Activated CD8-positive, alpha-beta T cell treated with anti-CD3 and anti-CD28 coated beads for 36 hours (primary cell): ENCODE data around the gene MMP21. TPM values are rescaled to one million over a fixed set of nuclear protein-coding genes. Genes with fewer than 3 reads are reported as not detected.
A peak's percentile ranks its signal among the peaks of the same experiment; 100 is the strongest.

ENCODE experiments used
- ATAC-seq: fragments of 200-7000 bp; cut with Tn5 transposase; one replicate; pipeline ENCODE4 v1.10.0; 2021; ENCODE audit warnings: mild to moderate bottlenecking, moderate library complexity
- CTCF ChIA-PET: fragments of 350-600 bp; sonication (Branson Sonifier 250); formaldehyde crosslinking; loops from one replicate; lab custom pipeline; 2021; ENCODE audit warnings: antibody characterized with exemption; lab: Charles Lee
- POLR2A ChIA-PET: fragments of 350-600 bp; sonication (Branson Sonifier 250); formaldehyde crosslinking; loops from one replicate; lab custom pipeline; 2021; ENCODE audit warnings: antibody characterized with exemption; lab: Charles Lee
- DNase-seq: peaks from one replicate; pipeline ENCODE4 v3.0.0-alpha.2; 2020
- H3K27ac Mint-ChIP-seq: one replicate; pipeline ENCODE4 v1.8.0; 2021; ENCODE audit warnings: mild to moderate bottlenecking, mixed read lengths
- H3K27me3 Mint-ChIP-seq: one replicate; pipeline ENCODE4 v1.8.0; 2021; ENCODE audit warnings: mixed read lengths
- H3K36me3 Mint-ChIP-seq: one replicate; pipeline ENCODE4 v1.8.0; 2021; ENCODE audit warnings: low read depth, mixed read lengths
- H3K4me1 Mint-ChIP-seq: one replicate; pipeline ENCODE4 v1.8.0; 2021; ENCODE audit warnings: low read depth, mixed read lengths
- H3K4me3 Mint-ChIP-seq: one replicate; pipeline ENCODE4 v1.8.0; 2021; ENCODE audit warnings: mild to moderate bottlenecking, moderate library complexity, mixed read lengths
- H3K9me3 Mint-ChIP-seq: one replicate; pipeline ENCODE4 v1.8.0; 2021; ENCODE audit warnings: mixed read lengths
- CTCF ChIP-seq: fragments of 200-600 bp; IDR thresholded peaks from one replicate; pipeline ENCODE4 v1.8.0; 2022; ENCODE audit warnings: antibody characterized with exemption, mild to moderate bottlenecking
- intact Hi-C: fragments of 100-400 bp; cut with micrococcal nuclease; formaldehyde crosslinking; loops from one replicate; pipeline ENCODE4 v1.10.0; 2022
- total RNA-seq, 2 experiments: library from RNA; stranded (reverse); gene quantifications; one replicate each; pipeline ENCODE4 v1.2.3, GENCODE V29; 2021

Gene MMP21
- total RNA-seq, 2 experiments from 2014 or later = not detected

- no peak overlapping the region for H3K4me3 Mint-ChIP-seq
- no peaks in the 10 kb centered on the region for H3K4me1 Mint-ChIP-seq
- no peaks in the 10 kb centered on the region for H3K27me3 Mint-ChIP-seq
- no peak for ATAC-seq
- DNase-seq = no peak
- ChIA-PET CTCF (interaction anchor here (1.4 kb wide), 1 partner anchor 40 kb away, joined by 3 read pairs; no protein-coding TSS in a partner anchor), POLR2A (interaction anchor here (0.6 to 1.8 kb wide), 3 partner anchors 13 to 552 kb away, joined by 3 read pairs; no protein-coding TSS in a partner anchor)
- no peaks in the 10 kb centered on the region for H3K9me3 Mint-ChIP-seq
- H3K36me3 Mint-ChIP-seq = peaks cover 15% of the 10 kb centered on the region
- no peak for TF ChIP-seq CTCF
- H3K27ac Mint-ChIP-seq = no peak overlapping the region
- intact Hi-C loops = no loop called here
These were observed 19.5 kb upstream of the MMP21 start for GRCh38 chr10:125795128-125795527.

GRCh38 chr10:125792342-125793300 lies 17.0 kb upstream of the MMP21 start:
- peak; percentile 30 for ATAC-seq

GRCh38 chr10:125788156-125789034 lies 12.8 kb upstream of the MMP21 start:
- peaks cover 26% of the 10 kb centered on the region for H3K4me1 Mint-ChIP-seq
- POLR2A ChIA-PET = no interaction called here
- CTCF ChIA-PET = no interaction called here
- H3K9me3 Mint-ChIP-seq = no peaks in the 10 kb centered on the region
- peaks cover 24% of the 10 kb centered on the region for H3K36me3 Mint-ChIP-seq
- DNase-seq = peak; percentile 3
- peak; percentile 74 for ATAC-seq
- no peak for TF ChIP-seq CTCF
- peak overlapping the region; percentile 73 for H3K27ac Mint-ChIP-seq
- no peak overlapping the region for H3K4me3 Mint-ChIP-seq
- intact Hi-C loops = no loop called here
- H3K27me3 Mint-ChIP-seq = no peaks in the 10 kb centered on the region

More at GRCh38 chr10:125792342-125793300, 17.0 kb upstream of the MMP21 start:
- Mint-ChIP-seq H3K4me1 (peaks cover 16% of the 10 kb centered on the region), H3K9me3 (no peaks in the 10 kb centered on the region), H3K27me3 (no peaks in the 10 kb centered on the region), H3K4me3 (no peak overlapping the region), H3K36me3 (peaks cover 26% of the 10 kb centered on the region), H3K27ac (peak overlapping the region; percentile 34)
- CTCF ChIA-PET = no interaction called here
- TF ChIP-seq CTCF = no peak
- intact Hi-C loops = no loop called here
- POLR2A ChIA-PET = no interaction called here
- DNase-seq = no peak

GRCh38 chr10:125785791-125786190 lies 10.2 kb upstream of the MMP21 start:
- ChIA-PET POLR2A (no interaction called here), CTCF (no interaction called here)
- TF ChIP-seq CTCF = no peak
- intact Hi-C loops = no loop called here
- ATAC-seq (no peak), DNase-seq (no peak)
- Mint-ChIP-seq H3K4me1 (peaks cover 26% of the 10 kb centered on the region), H3K27ac (no peak overlapping the region), H3K9me3 (no peaks in the 10 kb centered on the region), H3K36me3 (peaks cover 12% of the 10 kb centered on the region), H3K27me3 (no peaks in the 10 kb centered on the region), H3K4me3 (no peak overlapping the region)
